PC-9 (cell line): ENCODE measurements around the gene DSCAML1. TPM values are rescaled to one million over a fixed set of nuclear protein-coding genes. Genes with fewer than 3 reads are reported as not detected.

Experiments used
- BruUV-seq: library from RNA; stranded (reverse); fragments of 400-500 nt; replicated peaks from 2 replicates; lab custom pipeline; 2021; lab: Mats Ljungman, UMichigan
- CTCF ChIA-PET: fragments of 300-600 bp; sonication (Branson Sonifier 250); formaldehyde crosslinking; loops from one replicate; lab custom pipeline; 2022; ENCODE audit warnings: antibody characterized with exemption; lab: Charles Lee
- POLR2A ChIA-PET: fragments of 300-600 bp; sonication (Branson Sonifier 250); formaldehyde crosslinking; loops from one replicate; lab custom pipeline; 2022; ENCODE audit warnings: antibody characterized with exemption; ENCODE audit not compliant: unreplicated experiment; lab: Charles Lee
- DNase-seq, 2 experiments: peaks; one replicate each; pipeline versions ENCODE4 v3.0.0 to v3.0.0-alpha.2; 2015 to 2022; ENCODE audit warnings: mixed read lengths in 1 of 2
- H2AFZ ChIP-seq: fragments of 200-600 bp; sonication (generic); 2 replicates; pipeline ENCODE4 v1.8.1; 2017; ENCODE audit warnings: antibody characterized with exemption
- H3F3A ChIP-seq: fragments of 200-600 bp; sonication (generic); 2 replicates; pipeline ENCODE4 v1.8.1; 2017; ENCODE audit warnings: antibody characterized with exemption, mild to moderate bottlenecking, low read depth; ENCODE audit not compliant: insufficient read depth
- H3K27ac ChIP-seq: fragments of 200-600 bp; sonication (generic); 2 replicates; pipeline ENCODE4 v1.6.1; 2016; ENCODE audit warnings: mixed run types
- H3K27me3 ChIP-seq: fragments of 200-600 bp; sonication (generic); 2 replicates; pipeline ENCODE4 v1.6.1; 2016; ENCODE audit warnings: low read depth, mixed run types; ENCODE audit not compliant: insufficient read depth
- H3K36me3 ChIP-seq: fragments of 200-600 bp; sonication (generic); 2 replicates; pipeline ENCODE4 v1.6.1; 2016; ENCODE audit warnings: low read depth, mixed run types
- H3K4me1 ChIP-seq: fragments of 200-600 bp; sonication (generic); replicated peaks from 2 replicates; pipeline ENCODE4 v1.6.1; 2016; ENCODE audit warnings: mixed run types; ENCODE audit not compliant: insufficient read depth
- H3K4me2 ChIP-seq: fragments of 200-600 bp; sonication (generic); 2 replicates; pipeline ENCODE4 v1.6.1; 2017; ENCODE audit warnings: mixed run types
- H3K4me3 ChIP-seq: fragments of 200-600 bp; sonication (generic); 2 replicates; pipeline ENCODE4 v1.6.1; 2016; ENCODE audit warnings: mixed run types
- H3K79me2 ChIP-seq: fragments of 200-600 bp; sonication (generic); 2 replicates; pipeline ENCODE4 v1.6.1; 2017; ENCODE audit warnings: low read depth, mixed run types
- H3K9me2 ChIP-seq: fragments of 200-600 bp; sonication (generic); 2 replicates; pipeline ENCODE4 v1.8.1; 2017; ENCODE audit warnings: mild to moderate bottlenecking; ENCODE audit not compliant: insufficient read depth
- H3K9me3 ChIP-seq: fragments of 200-600 bp; sonication (generic); 2 replicates; pipeline ENCODE4 v1.8.1; 2016; ENCODE audit warnings: low read depth; ENCODE audit not compliant: insufficient read depth
- H4K20me1 ChIP-seq: fragments of 200-600 bp; sonication (generic); 2 replicates; pipeline ENCODE4 v1.8.1; 2017; ENCODE audit not compliant: insufficient read depth
- EZH2 ChIP-seq: fragments of 200-600 bp; sonication (generic); IDR thresholded peaks from 2 replicates; pipeline ENCODE4 v1.8.0; 2017; ENCODE audit warnings: antibody characterized with exemption, low read depth
- intact Hi-C: fragments of 100-400 bp; cut with micrococcal nuclease; formaldehyde crosslinking; loops from one replicate; pipeline ENCODE4 v1.10.0; 2022; ENCODE audit not compliant: unreplicated experiment
- total RNA-seq: library from RNA; stranded (reverse); gene quantifications from 2 replicates; pipeline ENCODE4 v1.2.3, GENCODE V29; 2021
- TF ChIP-seq, protein P1 (sequence below): fragments of 200-600 bp; sonication (generic); conservative IDR thresholded peaks from 2 replicates; pipeline ENCODE4 v1.6.1; 2017; ENCODE audit warnings: mixed run types, antibody characterized with exemption, mild to moderate bottlenecking, moderate library complexity

DSCAML1 gene
- total RNA-seq, 1 experiment from 2014 or later: not detected

GRCh38 chr11:117639601-117640000, 157.4 kb downstream of the DSCAML1 start:
- no peaks in the 10 kb centered on the region for H3K36me3 ChIP-seq
- no TSS peak for BruUV-seq
- H3K4me2 ChIP-seq: no peak overlapping the region
- H3F3A ChIP-seq: no peaks in the 10 kb centered on the region
- DNase-seq: no peak
- intact Hi-C loops: no loop called here
- no peaks in the 10 kb centered on the region for H3K4me1 ChIP-seq
- no peak overlapping the region for H3K27ac ChIP-seq
- CTCF ChIA-PET: no interaction called here
- no peaks in the 10 kb centered on the region for H3K9me2 ChIP-seq
- H3K27me3 ChIP-seq: peaks cover 98% of the 10 kb centered on the region
- TF ChIP-seq, protein P1, sequence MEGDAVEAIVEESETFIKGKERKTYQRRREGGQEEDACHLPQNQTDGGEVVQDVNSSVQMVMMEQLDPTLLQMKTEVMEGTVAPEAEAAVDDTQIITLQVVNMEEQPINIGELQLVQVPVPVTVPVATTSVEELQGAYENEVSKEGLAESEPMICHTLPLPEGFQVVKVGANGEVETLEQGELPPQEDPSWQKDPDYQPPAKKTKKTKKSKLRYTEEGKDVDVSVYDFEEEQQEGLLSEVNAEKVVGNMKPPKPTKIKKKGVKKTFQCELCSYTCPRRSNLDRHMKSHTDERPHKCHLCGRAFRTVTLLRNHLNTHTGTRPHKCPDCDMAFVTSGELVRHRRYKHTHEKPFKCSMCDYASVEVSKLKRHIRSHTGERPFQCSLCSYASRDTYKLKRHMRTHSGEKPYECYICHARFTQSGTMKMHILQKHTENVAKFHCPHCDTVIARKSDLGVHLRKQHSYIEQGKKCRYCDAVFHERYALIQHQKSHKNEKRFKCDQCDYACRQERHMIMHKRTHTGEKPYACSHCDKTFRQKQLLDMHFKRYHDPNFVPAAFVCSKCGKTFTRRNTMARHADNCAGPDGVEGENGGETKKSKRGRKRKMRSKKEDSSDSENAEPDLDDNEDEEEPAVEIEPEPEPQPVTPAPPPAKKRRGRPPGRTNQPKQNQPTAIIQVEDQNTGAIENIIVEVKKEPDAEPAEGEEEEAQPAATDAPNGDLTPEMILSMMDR: no peak
- no peak for TF ChIP-seq EZH2
- H3K9me3 ChIP-seq: no peaks in the 10 kb centered on the region; the same call in 1 of the 2 replicates
- no peaks in the 10 kb centered on the region for H3K79me2 ChIP-seq
- H2AFZ ChIP-seq: no peak overlapping the region
- no peak overlapping the region for H3K4me3 ChIP-seq
- H4K20me1 ChIP-seq: 0 out of 2 replicates have a peak, but pooled peaks cover 3% of the 10 kb centered on the region
- POLR2A ChIA-PET: no interaction called here

DNA sequence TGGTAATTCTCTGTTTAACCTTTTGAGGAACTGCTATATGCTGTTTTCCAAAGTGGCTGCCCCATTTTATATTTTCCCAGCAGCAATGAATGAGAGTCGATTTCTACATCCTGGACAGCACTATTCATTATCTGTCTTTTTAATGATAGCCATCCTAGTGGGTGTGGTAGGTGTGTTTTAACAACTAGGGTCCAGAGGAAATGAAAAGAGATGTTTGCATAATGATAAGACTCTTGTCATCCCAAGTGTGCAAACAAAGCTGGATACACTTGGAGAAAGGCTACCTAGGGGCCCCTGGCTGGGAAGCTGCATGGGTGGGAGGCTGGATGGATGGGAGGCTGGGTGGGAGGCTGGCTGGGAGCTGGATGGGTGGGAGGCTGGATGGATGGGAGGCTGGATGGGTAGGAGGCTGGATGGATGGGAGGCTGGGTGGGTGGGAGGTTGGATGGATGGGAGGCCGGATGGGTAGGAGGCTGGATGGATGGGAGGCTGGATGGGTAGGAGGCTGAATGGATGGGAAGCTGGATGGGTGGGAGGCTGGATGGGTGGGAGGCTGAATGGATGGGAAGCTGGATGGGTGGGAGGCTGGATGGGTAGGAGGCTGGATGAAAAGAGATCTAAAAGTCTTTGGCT, 158.0 kb downstream of the DSCAML1 start:
- H3F3A ChIP-seq: no peaks in the 10 kb centered on the region
- ChIA-PET CTCF (no interaction called here), POLR2A (no interaction called here)
- H3K27me3 ChIP-seq: peaks cover 98% of the 10 kb centered on the region
- DNase-seq: no peak
- 0 out of 2 replicates have a peak, but pooled peaks cover 3% of the 10 kb centered on the region for H4K20me1 ChIP-seq
- H3K79me2 ChIP-seq: no peaks in the 10 kb centered on the region
- no peaks in the 10 kb centered on the region for H3K9me2 ChIP-seq
- no peaks in the 10 kb centered on the region for H3K36me3 ChIP-seq
- H3K27ac ChIP-seq: no peak overlapping the region
- H2AFZ ChIP-seq: no peak overlapping the region
- intact Hi-C loops: no loop called here
- no peaks in the 10 kb centered on the region for H3K4me1 ChIP-seq
- no peaks in the 10 kb centered on the region; the same call in 1 of the 2 replicates for H3K9me3 ChIP-seq
- BruUV-seq: no TSS peak
- H3K4me2 ChIP-seq: no peak overlapping the region
- no peak for TF ChIP-seq EZH2
- TF ChIP-seq, protein P1: no peak
- H3K4me3 ChIP-seq: no peak overlapping the region

DNA sequence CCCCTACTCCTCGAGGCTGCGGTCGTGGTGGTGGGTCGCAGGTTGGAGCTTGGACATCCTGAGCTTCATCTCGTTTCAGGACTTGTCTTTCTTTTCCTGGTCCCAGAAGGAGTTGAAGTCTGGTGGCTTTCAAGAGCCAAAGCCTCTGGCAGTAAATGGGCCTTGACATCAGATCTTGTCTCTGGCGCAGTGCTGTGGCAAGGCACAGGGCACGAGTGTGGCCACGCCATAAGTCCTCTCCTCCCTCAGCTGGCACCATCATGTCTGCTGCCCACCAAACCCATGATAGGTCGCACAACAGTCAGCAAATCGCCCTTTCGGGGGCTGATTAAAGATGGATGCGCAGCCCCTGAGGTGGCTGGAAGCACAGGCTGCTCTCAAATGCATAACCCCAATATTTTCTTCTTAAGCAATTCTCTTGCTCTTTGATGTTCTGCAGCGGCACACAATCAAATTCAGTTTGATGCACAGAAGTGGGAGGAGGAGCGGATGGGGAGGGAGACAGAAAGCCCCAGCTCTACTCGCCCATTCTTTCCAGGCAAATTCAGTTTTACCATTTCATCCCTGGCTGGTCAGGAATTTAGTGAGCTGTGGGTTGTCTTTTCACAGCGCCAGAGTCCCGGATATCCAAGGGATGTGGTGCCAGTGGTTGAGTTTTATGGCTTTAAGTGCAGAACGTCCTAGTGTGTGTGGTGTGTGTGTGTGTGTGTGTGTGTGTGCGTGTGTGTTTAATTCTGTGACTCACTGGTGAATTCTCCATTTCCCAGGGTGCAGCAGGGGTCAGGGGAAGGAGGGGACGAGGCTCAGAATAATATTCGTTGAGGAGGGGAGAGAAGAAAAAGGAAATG, 162.0 kb downstream of the DSCAML1 start:
- TF ChIP-seq, protein P1: no peak
- no peak for TF ChIP-seq EZH2
- ChIA-PET POLR2A (no interaction called here), CTCF (no interaction called here)
- intact Hi-C loops: no loop called here
- H3K9me2 ChIP-seq: no peaks in the 10 kb centered on the region
- H3K4me3 ChIP-seq: no peak overlapping the region
- no peak overlapping the region for H3K4me2 ChIP-seq
- no peaks in the 10 kb centered on the region for H3F3A ChIP-seq
- no peaks in the 10 kb centered on the region for H3K4me1 ChIP-seq
- H3K9me3 ChIP-seq: no peaks in the 10 kb centered on the region; the same call in 1 of the 2 replicates
- H3K27me3 ChIP-seq: peaks cover 98% of the 10 kb centered on the region
- BruUV-seq: no TSS peak
- no peak overlapping the region for H3K27ac ChIP-seq
- peaks cover 3% of the 10 kb centered on the region; the same call in 1 of the 2 replicates for H4K20me1 ChIP-seq
- H2AFZ ChIP-seq: no peak overlapping the region
- no peak for DNase-seq
- H3K79me2 ChIP-seq: no peaks in the 10 kb centered on the region
- H3K36me3 ChIP-seq: no peaks in the 10 kb centered on the region
